Thoracic aorta (tissue), 2 donors: ENCODE measurements around the gene BORCS6. TPM values are rescaled to one million over a fixed set of nuclear protein-coding genes. Genes with fewer than 3 reads are reported as not detected.

Experiments
- ATAC-seq: fragments of 150-250 bp; one replicate; pipeline ENCODE4 v1.8.0; 2017; ENCODE audit warnings: low read depth; ENCODE audit not compliant: insufficient number of reproducible peaks, low FRiP score
- DNase-seq: peaks from one replicate; pipeline ENCODE4 v3.0.0-alpha.2; 2020; ENCODE audit warnings: low spot score
- H3K27ac ChIP-seq, 2 donors: fragments of 200-600 bp; sonication (generic); 1 replicate in 1 of 2; 2 replicates in 1 of 2; pipeline ENCODE4 v1.5.1; 2016; ENCODE audit warnings: mild to moderate bottlenecking in 2 of 2, moderate library complexity in 2 of 2
- H3K27me3 ChIP-seq: fragments of 200-600 bp; sonication (generic); replicated peaks from 2 replicates; pipeline ENCODE4 v1.6.0; 2016; ENCODE audit warnings: mild to moderate bottlenecking; ENCODE audit not compliant: insufficient read depth
- H3K36me3 ChIP-seq: fragments of 200-600 bp; sonication (generic); one replicate; pipeline ENCODE4 v1.5.1; 2016
- H3K4me1 ChIP-seq, 2 donors: fragments of 200-600 bp; sonication (generic); 1 replicate in 1 of 2; 2 replicates in 1 of 2; pipeline versions ENCODE4 v1.5.1 to v1.6.0; 2016; ENCODE audit warnings: low read depth in 2 of 2, mild to moderate bottlenecking in 1 of 2; ENCODE audit not compliant: control insufficient read depth in 1 of 2
- H3K4me3 ChIP-seq: fragments of 200-600 bp; sonication (generic); 2 replicates; pipeline ENCODE4 v1.5.1; 2016; ENCODE audit warnings: mild to moderate bottlenecking
- H3K9me3 ChIP-seq: fragments of 200-600 bp; sonication (generic); 2 replicates; pipeline ENCODE4 v1.5.1; 2016
- total RNA-seq, 2 donors: library from RNA; depleted of rRNA; stranded (reverse); fragments of >200 nt; gene quantifications; one replicate each; pipeline versions ENCODE4 v1.1.0 to v1.2.3, GENCODE V29; 2016
- TF ChIP-seq, protein P1 (sequence below): fragments of 200-600 bp; sonication (generic); IDR thresholded peaks from one replicate; pipeline ENCODE4 v1.5.1; 2019; ENCODE audit warnings: antibody characterized with exemption

Gene BORCS6
- total RNA-seq, 2 donors from 2014 or later = 11.9 to 13.8 TPM

DNA sequence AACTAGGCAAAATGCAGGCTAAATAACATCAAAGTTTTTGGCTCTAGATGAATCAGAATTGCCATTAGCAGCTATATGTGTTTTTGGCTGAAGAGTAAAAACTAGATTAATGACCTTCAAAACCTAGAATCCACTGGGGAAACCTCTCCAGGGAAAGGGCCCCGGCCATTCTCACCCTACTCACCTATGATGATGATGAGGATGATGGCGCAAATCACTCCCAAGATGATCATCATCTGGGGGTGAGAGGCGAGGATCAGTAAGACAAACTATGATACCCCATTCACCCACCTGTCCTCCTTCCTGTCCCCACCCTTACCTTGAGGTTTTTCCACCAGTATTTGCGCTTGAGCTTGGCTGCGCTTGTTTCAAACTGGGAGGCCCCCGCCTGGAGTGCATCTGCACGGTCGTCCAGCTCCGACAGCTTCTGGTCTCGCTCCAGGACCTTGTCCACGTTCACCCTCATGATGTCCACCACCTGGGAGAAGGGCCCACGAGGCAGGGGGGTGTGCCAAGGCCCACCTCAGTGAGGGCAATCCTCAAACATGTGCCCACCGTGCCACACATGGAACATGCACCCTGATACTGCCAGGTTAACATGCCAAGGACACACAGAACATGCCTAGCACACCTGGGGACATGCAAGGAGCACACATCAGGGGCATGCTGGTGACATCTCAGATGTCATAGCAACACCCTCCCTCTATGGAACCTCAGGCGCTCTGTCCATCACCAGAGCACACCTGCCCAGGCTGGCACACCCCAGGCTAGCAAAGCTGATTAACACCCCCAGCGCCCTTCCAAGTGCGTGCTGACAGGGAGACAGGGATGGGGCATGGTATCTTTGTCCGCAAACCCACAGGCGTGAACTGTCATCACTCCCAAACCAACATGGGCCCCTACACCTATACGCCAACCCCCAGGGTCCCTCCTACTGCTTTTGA, 28.4 kb downstream of the BORCS6 start:
- DNase-seq (no peak), ATAC-seq (no peak)
- H3K9me3 ChIP-seq = no peaks in the 10 kb centered on the region
- no peaks in the 10 kb centered on the region for H3K27me3 ChIP-seq
- H3K4me1 ChIP-seq = peaks cover 28 to 58% of the 10 kb centered on the region in 2 donors
- H3K4me3 ChIP-seq = peak overlapping the region; percentile 100
- TF ChIP-seq, protein P1, sequence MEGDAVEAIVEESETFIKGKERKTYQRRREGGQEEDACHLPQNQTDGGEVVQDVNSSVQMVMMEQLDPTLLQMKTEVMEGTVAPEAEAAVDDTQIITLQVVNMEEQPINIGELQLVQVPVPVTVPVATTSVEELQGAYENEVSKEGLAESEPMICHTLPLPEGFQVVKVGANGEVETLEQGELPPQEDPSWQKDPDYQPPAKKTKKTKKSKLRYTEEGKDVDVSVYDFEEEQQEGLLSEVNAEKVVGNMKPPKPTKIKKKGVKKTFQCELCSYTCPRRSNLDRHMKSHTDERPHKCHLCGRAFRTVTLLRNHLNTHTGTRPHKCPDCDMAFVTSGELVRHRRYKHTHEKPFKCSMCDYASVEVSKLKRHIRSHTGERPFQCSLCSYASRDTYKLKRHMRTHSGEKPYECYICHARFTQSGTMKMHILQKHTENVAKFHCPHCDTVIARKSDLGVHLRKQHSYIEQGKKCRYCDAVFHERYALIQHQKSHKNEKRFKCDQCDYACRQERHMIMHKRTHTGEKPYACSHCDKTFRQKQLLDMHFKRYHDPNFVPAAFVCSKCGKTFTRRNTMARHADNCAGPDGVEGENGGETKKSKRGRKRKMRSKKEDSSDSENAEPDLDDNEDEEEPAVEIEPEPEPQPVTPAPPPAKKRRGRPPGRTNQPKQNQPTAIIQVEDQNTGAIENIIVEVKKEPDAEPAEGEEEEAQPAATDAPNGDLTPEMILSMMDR = no peak
- H3K27ac ChIP-seq = peak overlapping the region; percentile 98 to 99
- H3K36me3 ChIP-seq = no peaks in the 10 kb centered on the region

DNA sequence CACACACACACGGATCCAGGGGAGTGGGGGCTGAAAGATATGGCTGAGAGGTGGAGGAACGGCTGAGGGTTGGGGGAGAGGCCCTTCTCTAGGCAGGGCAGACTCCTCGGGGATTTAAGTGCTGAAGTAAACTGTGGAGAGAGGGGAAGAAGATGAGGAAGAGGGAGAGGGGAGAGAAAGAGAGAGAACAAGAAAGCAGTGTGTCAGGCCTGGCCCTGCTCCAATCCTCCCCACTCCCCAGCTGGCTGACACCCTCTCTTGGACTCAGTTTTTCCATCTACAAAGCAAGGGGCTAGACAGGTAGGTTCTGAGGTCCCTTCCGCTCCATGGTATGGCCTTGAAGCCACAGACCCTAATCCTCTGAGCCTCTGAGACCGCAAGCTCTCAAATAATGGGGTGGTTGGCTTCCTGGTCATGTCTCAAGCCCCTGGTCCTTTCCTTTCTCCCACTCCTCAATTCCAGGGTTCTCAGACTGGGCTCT, 29.2 kb downstream of the BORCS6 start:
- H3K4me3 ChIP-seq = peak overlapping the region; percentile 0
- TF ChIP-seq, protein P1 = no peak
- H3K27ac ChIP-seq = peak overlapping the region; percentile 98 to 99
- DNase-seq (no peak), ATAC-seq (no peak)
- H3K36me3 ChIP-seq = no peaks in the 10 kb centered on the region
- H3K27me3 ChIP-seq = no peaks in the 10 kb centered on the region
- H3K9me3 ChIP-seq = no peaks in the 10 kb centered on the region
- H3K4me1 ChIP-seq = peaks cover 28 to 58% of the 10 kb centered on the region in 2 donors

DNA sequence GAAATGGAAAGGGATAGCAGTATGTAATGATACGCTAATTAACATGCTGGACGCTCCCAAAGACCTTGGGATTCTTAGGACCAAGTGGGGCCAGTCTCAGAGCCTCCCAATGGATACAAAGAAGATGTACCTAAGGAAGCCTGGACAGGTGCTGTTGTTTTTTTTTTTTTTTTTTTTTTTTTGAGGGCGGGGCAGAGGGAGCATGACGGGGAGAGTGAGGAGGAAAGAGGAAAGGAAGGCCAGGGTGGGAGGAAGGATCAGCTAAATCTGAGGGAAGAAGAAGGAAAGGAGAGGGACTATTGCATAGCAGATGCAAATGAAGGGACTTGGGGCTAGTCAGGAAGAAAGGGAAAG, 29.8 kb downstream of the BORCS6 start:
- TF ChIP-seq, protein P1 = no peak
- ATAC-seq (no peak), DNase-seq (no peak)
- Histone ChIP-seq H3K27ac (peak overlapping the region; percentile 98 to 99), H3K4me3 (no peak overlapping the region), H3K4me1 (peaks cover 28 to 58% of the 10 kb centered on the region in 2 donors), H3K9me3 (no peaks in the 10 kb centered on the region), H3K36me3 (no peaks in the 10 kb centered on the region), H3K27me3 (no peaks in the 10 kb centered on the region)

DNA sequence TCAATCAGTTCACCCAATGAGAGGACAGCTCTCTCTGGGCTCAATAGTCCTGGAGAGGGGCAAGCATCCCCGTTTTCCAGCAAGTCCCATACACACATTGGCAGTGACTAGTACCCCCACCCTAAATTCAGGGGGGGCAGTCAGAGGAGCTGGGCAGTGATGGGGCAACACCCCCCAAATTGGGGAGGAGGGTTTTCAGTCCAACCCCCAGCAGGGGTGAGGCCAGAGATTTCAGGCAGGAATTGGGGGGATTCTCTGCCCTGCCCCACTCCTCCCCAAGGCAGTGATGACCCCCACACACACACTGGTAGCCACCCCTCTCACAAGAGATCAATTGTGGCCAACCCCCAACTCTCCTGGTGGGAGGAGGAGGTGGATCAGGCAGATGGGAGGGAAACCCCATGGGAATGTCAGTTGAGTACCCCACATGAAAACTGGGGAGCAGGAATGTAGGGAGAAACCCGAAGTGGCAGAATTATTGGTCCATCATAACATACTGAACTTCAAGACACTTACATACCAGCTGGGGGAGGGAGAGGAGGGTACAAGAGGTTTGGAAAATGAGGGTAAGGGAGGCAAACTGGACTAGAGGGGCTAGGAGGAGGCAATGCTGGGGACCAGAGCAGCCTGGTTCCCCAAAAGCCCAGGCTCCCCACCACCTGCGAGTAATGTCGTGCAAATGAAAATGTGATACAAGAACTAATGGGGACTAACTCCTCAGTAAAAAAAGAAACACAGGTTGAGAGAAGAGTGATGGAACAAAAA, 30.3 kb downstream of the BORCS6 start:
- no peaks in the 10 kb centered on the region for H3K27me3 ChIP-seq
- peaks cover 28 to 57% of the 10 kb centered on the region in 2 donors for H3K4me1 ChIP-seq
- peak overlapping the region; percentile 2 to 98 for H3K27ac ChIP-seq
- ATAC-seq (no peak), DNase-seq (no peak)
- TF ChIP-seq, protein P1 = no peak
- H3K4me3 ChIP-seq = no peak overlapping the region
- no peaks in the 10 kb centered on the region for H3K9me3 ChIP-seq
- no peaks in the 10 kb centered on the region for H3K36me3 ChIP-seq

DNA sequence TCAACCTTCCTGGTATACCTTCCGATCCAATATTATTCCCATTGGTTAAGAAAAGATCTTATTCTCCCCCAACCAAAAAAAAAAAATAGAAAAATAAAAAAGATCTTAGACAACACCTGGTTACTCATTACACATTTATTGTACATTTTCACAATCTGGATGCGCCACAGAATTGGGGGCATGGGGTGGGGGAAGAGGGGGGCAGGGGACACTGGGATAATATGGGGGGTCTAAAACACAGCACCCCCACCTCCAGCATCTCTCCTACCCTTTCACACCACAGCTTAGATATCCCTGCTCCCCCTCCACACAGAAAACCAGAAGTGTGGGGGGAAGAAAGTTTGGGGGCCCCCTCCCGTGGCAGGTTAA, 31.0 kb downstream of the BORCS6 start:
- Histone ChIP-seq H3K9me3 (no peaks in the 10 kb centered on the region), H3K4me3 (no peak overlapping the region), H3K27me3 (no peaks in the 10 kb centered on the region), H3K4me1 (peaks cover 24 to 51% of the 10 kb centered on the region in 2 donors), H3K27ac (peak overlapping the region; percentile 96 to 98), H3K36me3 (no peaks in the 10 kb centered on the region)
- TF ChIP-seq, protein P1 = no peak
- DNase-seq (no peak), ATAC-seq (no peak)
